Head of caudate nucleus (tissue), 42 donors: ENCODE data around the gene DOCK4.

Experiments
- DNase-seq, 42 donors: peaks; one replicate each; pipeline versions ENCODE4 v3.0.0 to v3.0.0-alpha.2; 2020 to 2021; ENCODE audit warnings: mixed read lengths in 7 of 42
- intact Hi-C: fragments of 100-400 bp; cut with DNase I; formaldehyde crosslinking; loops from one replicate; pipeline ENCODE4 v1.15.0; 2022

DOCK4 gene

GRCh38 chr7:112050250-112050881 lies 155.8 kb downstream of the DOCK4 start:
- no peak for DNase-seq
- intact Hi-C loops = no loop called here

GRCh38 chr7:112049555-112050249 lies 156.5 kb downstream of the DOCK4 start:
- intact Hi-C loops = no loop called here
- no peak for DNase-seq

GRCh38 chr7:112047421-112047820 lies 158.8 kb downstream of the DOCK4 start:
- DNase-seq = no peak
- intact Hi-C loops = no loop called here

GRCh38 chr7:112045222-112045621 lies 161.0 kb downstream of the DOCK4 start:
- no peak for DNase-seq
- intact Hi-C loops = no loop called here

- intact Hi-C loops = no loop called here
- DNase-seq = no peak
Observed at GRCh38 chr7:112042631-112043030, 163.6 kb downstream of the DOCK4 start.

GRCh38 chr7:112038353-112038752 lies 167.8 kb downstream of the DOCK4 start:
- intact Hi-C loops = no loop called here

GRCh38 chr7:112036071-112036470 lies 170.1 kb downstream of the DOCK4 start:
- intact Hi-C loops = no loop called here
- DNase-seq = no peak

More at GRCh38 chr7:112038353-112038752, 167.8 kb downstream of the DOCK4 start:
- DNase-seq = no peak

- intact Hi-C loops = no loop called here
Observed at GRCh38 chr7:112031689-112032088, 174.5 kb downstream of the DOCK4 start.

GRCh38 chr7:112025556-112025955 lies 180.6 kb downstream of the DOCK4 start:
- intact Hi-C loops = no loop called here
- DNase-seq = no peak

More at GRCh38 chr7:112031689-112032088, 174.5 kb downstream of the DOCK4 start:
- DNase-seq = no peak

- no peak for DNase-seq
- intact Hi-C loops = no loop called here
Observed at GRCh38 chr7:112023786-112024185, 182.4 kb downstream of the DOCK4 start.

GRCh38 chr7:112023282-112023681 lies 182.9 kb downstream of the DOCK4 start:
- intact Hi-C loops = no loop called here

GRCh38 chr7:112022128-112022527 lies 184.1 kb downstream of the DOCK4 start:
- no peak for DNase-seq
- intact Hi-C loops = no loop called here

More at GRCh38 chr7:112023282-112023681, 182.9 kb downstream of the DOCK4 start:
- no peak for DNase-seq

- intact Hi-C loops = no loop called here
- DNase-seq = no peak
Observed at GRCh38 chr7:112021379-112022044, 184.7 kb downstream of the DOCK4 start.

GRCh38 chr7:112020800-112021199 lies 185.4 kb downstream of the DOCK4 start:
- intact Hi-C loops = no loop called here
- no peak for DNase-seq

GRCh38 chr7:112019932-112020331 lies 186.3 kb downstream of the DOCK4 start:
- intact Hi-C loops = no loop called here
- no peak for DNase-seq

- no peak for DNase-seq
- intact Hi-C loops = no loop called here
Observed at GRCh38 chr7:112018305-112019030, 187.7 kb downstream of the DOCK4 start.

GRCh38 chr7:112015146-112015545 lies 191.1 kb downstream of the DOCK4 start:
- intact Hi-C loops = no loop called here
- no peak for DNase-seq

- intact Hi-C loops = no loop called here
- DNase-seq = no peak
Observed at GRCh38 chr7:112014347-112014746, 191.9 kb downstream of the DOCK4 start.

- intact Hi-C loops = no loop called here
Observed at GRCh38 chr7:112013274-112013673, 192.9 kb downstream of the DOCK4 start.

GRCh38 chr7:112012242-112012641 lies 194.0 kb downstream of the DOCK4 start:
- intact Hi-C loops = no loop called here

More at GRCh38 chr7:112013274-112013673, 192.9 kb downstream of the DOCK4 start:
- no peak for DNase-seq

More at GRCh38 chr7:112012242-112012641, 194.0 kb downstream of the DOCK4 start:
- peak in 1 of 42 donors; percentile 18 for DNase-seq
